Measurements from ENCODE around the gene PPIE. TPM values are rescaled to one million over a fixed set of nuclear protein-coding genes. Genes with fewer than 3 reads are reported as not detected.

Gene PPIE
- total RNA-seq, 1 experiment from 2014 or later, result 36.3 TPM

DNA sequence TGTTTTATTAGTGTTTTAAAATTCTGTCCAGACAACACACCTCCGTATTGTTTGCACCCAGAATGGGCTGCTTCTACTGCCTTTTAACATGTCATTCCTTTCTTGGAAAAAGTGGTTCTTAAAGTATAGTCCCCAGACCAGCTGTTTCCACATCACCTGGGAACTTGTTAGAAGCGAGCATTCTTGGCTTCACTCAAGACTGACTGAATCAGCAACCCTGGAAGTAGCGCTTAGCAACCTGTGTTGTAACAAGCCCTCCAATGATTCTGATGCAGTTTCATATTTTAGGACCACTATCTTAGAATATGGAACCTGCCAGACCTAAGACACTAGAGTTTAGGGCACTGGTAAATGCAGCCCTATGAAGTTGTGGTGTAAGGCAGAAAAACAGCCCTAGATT lies 6.0 kb upstream of the PPIE start:
- no peak overlapping the region for H2BK20ac ChIP-seq (ENCODE audit: low read depth, low read length, poor library complexity, severe bottlenecking)
- Mint-ChIP-seq H3K9me3 (no peaks in the 10 kb centered on the region; a peak in 1 of 5 replicates), H3K4me1 (peaks cover 2% of the 10 kb centered on the region in 2 experiments; a peak in 2 of 4 replicates), H3K27ac (no peak overlapping the region), H3K4me3 (no peak overlapping the region), H3K27me3 (ENCODE audit: low read depth) (peaks cover 100% of the 10 kb centered on the region), H3K36me3 (ENCODE audit: insufficient read depth in 1 of 3, low read depth in 3 of 3) (no peaks in the 10 kb centered on the region)
- H2BK12ac ChIP-seq (ENCODE audit: insufficient read length, low read depth, low read length), result no peak overlapping the region
- H3K27ac ChIP-seq (ENCODE audit: insufficient read length, low read depth, low read length), result no peak overlapping the region
- H3K18ac ChIP-seq (ENCODE audit: insufficient read length, low read depth, low read length), result no peak overlapping the region
- no peak overlapping the region for H2BK120ac ChIP-seq (ENCODE audit: low read depth, low read length, poor library complexity, severe bottlenecking)
- no peak overlapping the region for H3K4me2 ChIP-seq (ENCODE audit: insufficient read depth, insufficient read length, low read length)
- no peak for TF ChIP-seq CTCF (conservative IDR thresholded peaks at IDR 0.05)
- H3K23ac ChIP-seq (ENCODE audit: insufficient read length, low read depth, low read length), result no peak overlapping the region
- H3T11ph ChIP-seq (ENCODE audit: low read length), result no peak overlapping the region
- no peak overlapping the region for H3K9ac ChIP-seq (ENCODE audit: extremely low read depth, insufficient read length, low read length)
- H2AK5ac ChIP-seq (ENCODE audit: insufficient read length, low read length), result no peak overlapping the region
- DNase-seq, result no peak
- H3K56ac ChIP-seq (ENCODE audit: insufficient read length, low read depth, low read length), result no peak overlapping the region
- no peak overlapping the region for H3K4ac ChIP-seq (ENCODE audit: low read depth, low read length)
- no peak overlapping the region for H2BK15ac ChIP-seq (ENCODE audit: low read depth, low read length)
- no peaks in the 10 kb centered on the region for H3K9me3 ChIP-seq (ENCODE audit: control insufficient read depth, low read depth, low read length)
- H4K5ac ChIP-seq (ENCODE audit: insufficient read length, low read depth, low read length), result no peak overlapping the region
- H2BK5ac ChIP-seq (ENCODE audit: insufficient read length, low read length), result no peak overlapping the region
- no peak overlapping the region for H2AFZ ChIP-seq (ENCODE audit: low read length)
- H3K4me1 ChIP-seq (ENCODE audit: insufficient read depth, low read length), result no peaks in the 10 kb centered on the region
- H3K23me2 ChIP-seq (ENCODE audit: insufficient read length, low read depth, low read length, poor library complexity, severe bottlenecking), result no peaks in the 10 kb centered on the region
- peaks cover 32% of the 10 kb centered on the region; the same call in 1 of the 2 replicates for H3K27me3 ChIP-seq (ENCODE audit: insufficient read depth, low read length)
- H4K20me1 ChIP-seq (ENCODE audit: control insufficient read depth, insufficient read depth, insufficient read length), result no peaks in the 10 kb centered on the region
- H4K91ac ChIP-seq (ENCODE audit: insufficient read length, low read depth, low read length), result no peak overlapping the region
- no peak overlapping the region for H4K8ac ChIP-seq (replicated peaks; ENCODE audit: insufficient read length, low read depth, low read length)
- H3K14ac ChIP-seq (ENCODE audit: insufficient read depth, low read length), result no peak overlapping the region
- H3K79me2 ChIP-seq (ENCODE audit: insufficient read depth, low read length), result no peaks in the 10 kb centered on the region
- WGBS (ENCODE audit: extremely low coverage, insufficient read length, low lambda C conversion rate), result no CpG with 5 or more reads among the region's 3 CpGs
- H3K79me1 ChIP-seq (ENCODE audit: insufficient read depth, low read depth, low read length, poor library complexity, severe bottlenecking), result no peaks in the 10 kb centered on the region
